WTC11 (cell line): ENCODE results near the gene MAST1.

ENCODE experiments used
- CTCF ChIP-seq: fragments of 200-600 bp; IDR thresholded peaks from 2 replicates; pipeline ENCODE4 v1.8.0; 2022; ENCODE audit warnings: antibody characterized with exemption
- ELF4 ChIP-seq: sonication (generic); formaldehyde crosslinking; IDR thresholded peaks from 2 replicates; pipeline ENCODE4 v1.8.1; 2022; ENCODE audit warnings: low read depth, mild to moderate bottlenecking, moderate library complexity, missing genetic modification reagents
- NFYB ChIP-seq: sonication (generic); formaldehyde crosslinking; conservative IDR thresholded peaks from 2 replicates; pipeline ENCODE4 v1.8.0; 2022; ENCODE audit warnings: low read depth, missing genetic modification reagents
- NR2C2 ChIP-seq: sonication (generic); formaldehyde crosslinking; IDR thresholded peaks from 2 replicates; pipeline ENCODE4 v1.8.0; 2022; ENCODE audit warnings: mild to moderate bottlenecking, missing genetic modification reagents
- ZNF219 ChIP-seq: sonication (generic); formaldehyde crosslinking; IDR thresholded peaks from 2 replicates; pipeline ENCODE4 v1.8.0; 2023; ENCODE audit warnings: missing genetic modification reagents, mild to moderate bottlenecking, borderline replicate concordance
- ZNF416 ChIP-seq: fragments of 250-450 bp; sonication (Bioruptor Pico); IDR thresholded peaks from 2 replicates; pipeline ENCODE4 v1.9.0; 2021; ENCODE audit warnings: mild to moderate bottlenecking, inconsistent platforms
- ZNF423 ChIP-seq: fragments of 250-450 bp; sonication (Bioruptor Pico); IDR thresholded peaks from 2 replicates; pipeline ENCODE4 v2.1.2; 2022; ENCODE audit warnings: mild to moderate bottlenecking, moderate library complexity
- ZNF532 ChIP-seq: fragments of 250-450 bp; sonication (Bioruptor Pico); IDR thresholded peaks from 2 replicates; pipeline ENCODE4 v1.9.0; 2021; ENCODE audit warnings: mild to moderate bottlenecking, borderline replicate concordance
- ZSCAN18 ChIP-seq: fragments of 250-450 bp; sonication (Bioruptor Pico); IDR thresholded peaks from 2 replicates; pipeline ENCODE4 v2.1.2; 2022; ENCODE audit warnings: mild to moderate bottlenecking, moderate library complexity
- TF ChIP-seq, protein P1 (sequence below): sonication (generic); formaldehyde crosslinking; IDR thresholded peaks from 2 replicates; pipeline ENCODE4 v1.8.1; 2023; ENCODE audit warnings: mild to moderate bottlenecking, moderate library complexity, missing genetic modification reagents
- TF ChIP-seq, protein P2 (sequence below): sonication (generic); formaldehyde crosslinking; IDR thresholded peaks from 2 replicates; pipeline ENCODE4 v1.8.0; 2022; ENCODE audit warnings: mild to moderate bottlenecking, missing genetic modification reagents
- TF ChIP-seq, protein P3 (sequence below): sonication (generic); formaldehyde crosslinking; IDR thresholded peaks from 2 replicates; pipeline ENCODE4 v1.8.1; 2022; ENCODE audit warnings: low read depth, missing genetic modification reagents, borderline replicate concordance
- TF ChIP-seq, protein P4 (sequence below): fragments of 250-450 bp; sonication (Bioruptor Pico); conservative IDR thresholded peaks from 2 replicates; pipeline ENCODE4 v1.9.0; 2021; ENCODE audit warnings: mild to moderate bottlenecking

DNA sequence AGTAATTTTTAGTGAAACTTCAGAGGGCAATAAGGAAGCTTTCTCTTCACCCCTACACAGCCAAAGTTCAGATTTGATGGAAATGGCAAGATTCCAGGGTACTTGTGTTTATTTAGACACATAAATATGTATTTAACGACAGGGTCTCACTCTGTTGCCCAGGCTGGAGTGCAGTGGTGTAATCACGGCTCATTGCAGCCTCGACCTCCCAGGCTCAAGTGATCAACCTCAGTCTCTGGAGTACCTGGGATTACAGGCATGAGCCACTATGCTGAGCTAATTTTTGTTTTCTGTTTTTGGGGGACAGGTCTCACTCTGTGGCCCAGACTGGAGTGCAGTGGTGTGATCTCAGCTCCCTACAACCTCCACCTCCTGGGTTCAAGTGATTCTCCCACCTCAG is 82.7 kb downstream of the MAST1 start:
- TF ChIP-seq ZNF416 (CRISPR knock-in tag) (no peak), CTCF (no peak), ZNF219 (CRISPR knock-in tag) (no peak), NFYB (no peak), ZNF423 (CRISPR knock-in tag) (no peak), ELF4 (CRISPR knock-in tag) (no peak), NR2C2 (no peak), ZNF532 (no peak), ZSCAN18 (CRISPR knock-in tag) (no peak)
- TF ChIP-seq, protein P1, sequence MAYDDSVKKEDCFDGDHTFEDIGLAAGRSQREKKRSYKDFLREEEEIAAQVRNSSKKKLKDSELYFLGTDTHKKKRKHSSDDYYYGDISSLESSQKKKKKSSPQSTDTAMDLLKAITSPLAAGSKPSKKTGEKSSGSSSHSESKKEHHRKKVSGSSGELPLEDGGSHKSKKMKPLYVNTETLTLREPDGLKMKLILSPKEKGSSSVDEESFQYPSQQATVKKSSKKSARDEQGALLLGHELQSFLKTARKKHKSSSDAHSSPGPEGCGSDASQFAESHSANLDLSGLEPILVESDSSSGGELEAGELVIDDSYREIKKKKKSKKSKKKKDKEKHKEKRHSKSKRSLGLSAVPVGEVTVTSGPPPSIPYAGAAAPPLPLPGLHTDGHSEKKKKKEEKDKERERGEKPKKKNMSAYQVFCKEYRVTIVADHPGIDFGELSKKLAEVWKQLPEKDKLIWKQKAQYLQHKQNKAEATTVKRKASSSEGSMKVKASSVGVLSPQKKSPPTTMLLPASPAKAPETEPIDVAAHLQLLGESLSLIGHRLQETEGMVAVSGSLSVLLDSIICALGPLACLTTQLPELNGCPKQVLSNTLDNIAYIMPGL (CRISPR knock-in tag), result no peak
- TF ChIP-seq, protein P2, sequence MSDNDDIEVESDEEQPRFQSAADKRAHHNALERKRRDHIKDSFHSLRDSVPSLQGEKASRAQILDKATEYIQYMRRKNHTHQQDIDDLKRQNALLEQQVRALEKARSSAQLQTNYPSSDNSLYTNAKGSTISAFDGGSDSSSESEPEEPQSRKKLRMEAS, result no peak
- TF ChIP-seq, protein P3, sequence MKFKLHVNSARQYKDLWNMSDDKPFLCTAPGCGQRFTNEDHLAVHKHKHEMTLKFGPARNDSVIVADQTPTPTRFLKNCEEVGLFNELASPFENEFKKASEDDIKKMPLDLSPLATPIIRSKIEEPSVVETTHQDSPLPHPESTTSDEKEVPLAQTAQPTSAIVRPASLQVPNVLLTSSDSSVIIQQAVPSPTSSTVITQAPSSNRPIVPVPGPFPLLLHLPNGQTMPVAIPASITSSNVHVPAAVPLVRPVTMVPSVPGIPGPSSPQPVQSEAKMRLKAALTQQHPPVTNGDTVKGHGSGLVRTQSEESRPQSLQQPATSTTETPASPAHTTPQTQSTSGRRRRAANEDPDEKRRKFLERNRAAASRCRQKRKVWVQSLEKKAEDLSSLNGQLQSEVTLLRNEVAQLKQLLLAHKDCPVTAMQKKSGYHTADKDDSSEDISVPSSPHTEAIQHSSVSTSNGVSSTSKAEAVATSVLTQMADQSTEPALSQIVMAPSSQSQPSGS, result no peak
- TF ChIP-seq, protein P4, sequence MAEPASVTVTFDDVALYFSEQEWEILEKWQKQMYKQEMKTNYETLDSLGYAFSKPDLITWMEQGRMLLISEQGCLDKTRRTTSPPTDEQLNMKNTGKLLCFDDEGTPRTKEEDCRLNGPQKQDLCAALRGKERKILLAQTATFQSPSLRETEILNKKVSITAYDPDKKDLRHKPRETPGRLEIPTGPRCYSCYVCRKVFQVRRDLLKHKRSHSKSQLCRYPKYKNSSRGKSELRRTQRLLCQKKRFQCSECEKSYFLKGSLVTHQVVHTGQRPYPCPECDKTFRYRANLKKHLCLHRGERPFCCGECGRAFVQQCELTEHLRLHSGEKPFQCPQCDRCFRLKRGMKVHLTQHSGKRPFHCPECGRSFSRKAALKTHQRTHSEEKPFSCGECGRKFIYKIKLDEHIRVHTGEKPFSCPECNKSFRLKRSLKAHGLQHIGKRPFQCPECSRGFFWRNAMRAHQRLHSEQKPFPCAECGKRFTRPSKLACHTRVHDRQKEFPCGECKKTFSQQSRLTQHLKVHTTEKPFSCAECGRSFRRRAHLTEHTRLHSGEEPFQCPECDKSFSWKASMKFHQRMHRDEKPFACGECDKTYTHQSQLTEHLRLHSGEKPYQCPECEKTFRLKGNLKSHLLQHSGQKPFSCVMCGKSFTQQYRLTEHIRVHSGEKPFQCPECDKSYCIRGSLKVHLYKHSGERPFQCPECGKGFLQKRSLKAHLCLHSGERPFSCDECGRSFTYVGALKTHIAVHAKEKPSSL (CRISPR knock-in tag), result no peak
